GM19452 (cell line): ENCODE data around the gene SIGLEC1.

Experiments
- ATAC-seq: cut with Tn5 transposase; IDR thresholded peaks from one replicate; pipeline ENCODE4 v1.9.1; 2021; ENCODE audit not compliant: unreplicated experiment

Gene SIGLEC1

GRCh38 chr20:3744806-3745685, 32.6 kb upstream of the SIGLEC1 start:
- no peak for ATAC-seq

- ATAC-seq: no peak
These were observed 31.6 kb upstream of the SIGLEC1 start for GRCh38 chr20:3744037-3744436.

- ATAC-seq: no peak
These were observed 30.9 kb upstream of the SIGLEC1 start for GRCh38 chr20:3743251-3743650.

- no peak for ATAC-seq
These were observed 29.5 kb upstream of the SIGLEC1 start for GRCh38 chr20:3741836-3742458.

- no peak for ATAC-seq
These were observed 28.4 kb upstream of the SIGLEC1 start for GRCh38 chr20:3740615-3741301.

GRCh38 chr20:3739926-3740451, 27.6 kb upstream of the SIGLEC1 start:
- ATAC-seq: no peak

GRCh38 chr20:3739054-3739925, 26.9 kb upstream of the SIGLEC1 start:
- ATAC-seq: no peak

GRCh38 chr20:3738111-3739053, 26.0 kb upstream of the SIGLEC1 start:
- no peak for ATAC-seq

GRCh38 chr20:3735768-3736167, 23.4 kb upstream of the SIGLEC1 start:
- no peak for ATAC-seq

- ATAC-seq: no peak
These were observed 21.9 kb upstream of the SIGLEC1 start for GRCh38 chr20:3734111-3734843.

GRCh38 chr20:3733119-3733995, 21.0 kb upstream of the SIGLEC1 start:
- ATAC-seq: no peak

- ATAC-seq: no peak
These were observed 20.1 kb upstream of the SIGLEC1 start, which contains the start of gene HSPA12B for GRCh38 chr20:3732327-3733118. HSPA12B (plus strand) TSS chr20:3732685; CDS start chr20:3738675, 5,990 bp downstream.

GRCh38 chr20:3731944-3732326, 19.5 kb upstream of the SIGLEC1 start:
- ATAC-seq: no peak

- ATAC-seq: no peak
These were observed 18.6 kb upstream of the SIGLEC1 start for GRCh38 chr20:3730803-3731672.

GRCh38 chr20:3729811-3730540, 17.6 kb upstream of the SIGLEC1 start:
- ATAC-seq: no peak
